ENCODE data around the gene SPATA2.
A peak's percentile ranks its signal among the peaks of the same experiment; 100 is the strongest.

Gene SPATA2

GRCh38 chr20:49915118-49915379 lies 280 bp downstream of the SPATA2 start:
- DNase-seq (ENCODE audit: low spot score): no peak
- H3K4ac ChIP-seq (ENCODE audit: low read length): no peak overlapping the region
- H2AFZ ChIP-seq (ENCODE audit: low read length): peak overlapping the region; percentile 100
- H3K4me2 ChIP-seq (ENCODE audit: insufficient read depth, low read length, poor library complexity, severe bottlenecking): peak overlapping the region; percentile 83
- peaks cover 9% of the 10 kb centered on the region for H3K79me1 ChIP-seq (ENCODE audit: low read depth, low read length)
- no peak overlapping the region for H3K14ac ChIP-seq (ENCODE audit: low read length)
- peaks cover 0 to 2% of the 10 kb centered on the region in 2 donors for H3K36me3 ChIP-seq (replicated peaks in 1 of 2; ENCODE audit: control insufficient read depth in 2 of 2, insufficient read depth in 2 of 2, low read length in 2 of 2)
- H2BK12ac ChIP-seq (ENCODE audit: low read length): no peak overlapping the region
- peak overlapping the region; percentile 22 for H3K23ac ChIP-seq (ENCODE audit: low read depth, low read length, poor library complexity)
- peak overlapping the region; percentile 86 to 93 for H3K4me3 ChIP-seq (ENCODE audit: low read length in 2 of 2)
- H2AK5ac ChIP-seq (ENCODE audit: low read depth, low read length): peak overlapping the region; percentile 41
- H2BK120ac ChIP-seq (ENCODE audit: low read depth, low read length): peak overlapping the region; percentile 82
- H3K18ac ChIP-seq (ENCODE audit: low read length): peak overlapping the region; percentile 89
- WGBS, 2 donors (ENCODE audit: extremely low coverage in 2 of 2, insufficient read length in 2 of 2, insufficient replicate concordance in 1 of 2): no CpG with 5 or more reads among the region's 23 CpGs
- H3K9ac ChIP-seq (ENCODE audit: low read depth, low read length, poor library complexity): peak overlapping the region; percentile 94
- no peak overlapping the region for H4K91ac ChIP-seq (ENCODE audit: low read depth, low read length, poor library complexity)
- no peaks in the 10 kb centered on the region for H3K27me3 ChIP-seq (ENCODE audit: control insufficient read depth in 3 of 3, insufficient read depth in 3 of 3, low read depth in 1 of 3, low read length in 3 of 3)
- peak overlapping the region; percentile 100 for H2BK5ac ChIP-seq (ENCODE audit: low read length)
- no peaks in the 10 kb centered on the region for H3K9me3 ChIP-seq (replicated peaks in 1 of 2; ENCODE audit: control insufficient read depth in 2 of 2, insufficient read depth in 1 of 2, low read depth in 1 of 2, low read length in 2 of 2)
- H3K27ac ChIP-seq (replicated peaks; ENCODE audit: low read length): no peak overlapping the region
- H2BK15ac ChIP-seq (ENCODE audit: low read length): no peak overlapping the region
- peaks cover 6 to 13% of the 10 kb centered on the region in 2 donors for H3K4me1 ChIP-seq (ENCODE audit: control insufficient read depth in 2 of 2, insufficient read depth in 1 of 2, low read depth in 1 of 2, low read length in 2 of 2)
- no peak overlapping the region for H4K8ac ChIP-seq (ENCODE audit: low read depth, low read length)

- peaks cover 0 to 2% of the 10 kb centered on the region in 2 donors for H3K36me3 ChIP-seq (replicated peaks in 1 of 2; ENCODE audit: control insufficient read depth in 2 of 2, insufficient read depth in 2 of 2, low read length in 2 of 2)
- DNase-seq (ENCODE audit: low spot score): no peak
These were observed 815 bp downstream of the SPATA2 start for GRCh38 chr20:49914310-49915117.

GRCh38 chr20:49913399-49914047 lies 1.8 kb downstream of the SPATA2 start:
- no peak overlapping the region for H4K8ac ChIP-seq (ENCODE audit: low read depth, low read length)
- H3K4me2 ChIP-seq (ENCODE audit: insufficient read depth, low read length, poor library complexity, severe bottlenecking): no peak overlapping the region
- H3K4me1 ChIP-seq (ENCODE audit: control insufficient read depth in 2 of 2, insufficient read depth in 1 of 2, low read depth in 1 of 2, low read length in 2 of 2): peaks cover 6 to 19% of the 10 kb centered on the region in 2 donors
- no CpG with 5 or more reads among the region's 16 CpGs for WGBS, 2 donors (ENCODE audit: extremely low coverage in 2 of 2, insufficient read length in 2 of 2, insufficient replicate concordance in 1 of 2)
- no peak overlapping the region for H3K9ac ChIP-seq (ENCODE audit: low read depth, low read length, poor library complexity)
- H2BK15ac ChIP-seq (ENCODE audit: low read length): no peak overlapping the region
- peak overlapping the region in 1 of 2 donors; percentile 86 for H3K4me3 ChIP-seq (ENCODE audit: low read length in 2 of 2)
- no peak overlapping the region for H3K23ac ChIP-seq (ENCODE audit: low read depth, low read length, poor library complexity)
- H3K27me3 ChIP-seq (ENCODE audit: control insufficient read depth in 3 of 3, insufficient read depth in 3 of 3, low read depth in 1 of 3, low read length in 3 of 3): no peaks in the 10 kb centered on the region
- H2BK120ac ChIP-seq (ENCODE audit: low read depth, low read length): no peak overlapping the region
- H2AFZ ChIP-seq (ENCODE audit: low read length): no peak overlapping the region
- H2BK5ac ChIP-seq (ENCODE audit: low read length): no peak overlapping the region
- H3K9me3 ChIP-seq (replicated peaks in 1 of 2; ENCODE audit: control insufficient read depth in 2 of 2, insufficient read depth in 1 of 2, low read depth in 1 of 2, low read length in 2 of 2): no peaks in the 10 kb centered on the region
- H2AK5ac ChIP-seq (ENCODE audit: low read depth, low read length): no peak overlapping the region
- no peak overlapping the region for H3K4ac ChIP-seq (ENCODE audit: low read length)
- no peak overlapping the region for H2BK12ac ChIP-seq (ENCODE audit: low read length)
- H3K79me1 ChIP-seq (ENCODE audit: low read depth, low read length): peaks cover 9% of the 10 kb centered on the region
- H3K14ac ChIP-seq (ENCODE audit: low read length): no peak overlapping the region
- no peak for DNase-seq (ENCODE audit: low spot score)
- H3K36me3 ChIP-seq (replicated peaks in 1 of 2; ENCODE audit: control insufficient read depth in 2 of 2, insufficient read depth in 2 of 2, low read length in 2 of 2): peaks cover 2 to 4% of the 10 kb centered on the region in 2 donors
- no peak overlapping the region for H4K91ac ChIP-seq (ENCODE audit: low read depth, low read length, poor library complexity)
- H3K18ac ChIP-seq (ENCODE audit: low read length): no peak overlapping the region
- no peak overlapping the region for H3K27ac ChIP-seq (replicated peaks; ENCODE audit: low read length)

More at GRCh38 chr20:49914310-49915117, 815 bp downstream of the SPATA2 start:
- Histone ChIP-seq H2BK120ac (ENCODE audit: low read depth, low read length) (no peak overlapping the region), H3K9ac (ENCODE audit: low read depth, low read length, poor library complexity) (peak overlapping the region; percentile 94), H2AK5ac (ENCODE audit: low read depth, low read length) (peak overlapping the region; percentile 41), H3K4ac (ENCODE audit: low read length) (no peak overlapping the region), H2BK12ac (ENCODE audit: low read length) (no peak overlapping the region), H2BK5ac (ENCODE audit: low read length) (peak overlapping the region; percentile 100), H3K79me1 (ENCODE audit: low read depth, low read length) (peaks cover 9% of the 10 kb centered on the region), H2AFZ (ENCODE audit: low read length) (peak overlapping the region; percentile 100), H2BK15ac (ENCODE audit: low read length) (no peak overlapping the region), H4K8ac (ENCODE audit: low read depth, low read length) (no peak overlapping the region), H3K23ac (ENCODE audit: low read depth, low read length, poor library complexity) (peak overlapping the region; percentile 22), H4K91ac (ENCODE audit: low read depth, low read length, poor library complexity) (no peak overlapping the region), H3K27ac (replicated peaks; ENCODE audit: low read length) (no peak overlapping the region), H3K14ac (ENCODE audit: low read length) (no peak overlapping the region), H3K4me3 (ENCODE audit: low read length in 2 of 2) (peak overlapping the region; percentile 86 to 93), H3K18ac (ENCODE audit: low read length) (peak overlapping the region; percentile 11), H3K4me2 (ENCODE audit: insufficient read depth, low read length, poor library complexity, severe bottlenecking) (peak overlapping the region; percentile 83), H3K9me3 (replicated peaks in 1 of 2; ENCODE audit: control insufficient read depth in 2 of 2, insufficient read depth in 1 of 2, low read depth in 1 of 2, low read length in 2 of 2) (no peaks in the 10 kb centered on the region), H3K27me3 (ENCODE audit: control insufficient read depth in 3 of 3, insufficient read depth in 3 of 3, low read depth in 1 of 3, low read length in 3 of 3) (no peaks in the 10 kb centered on the region), H3K4me1 (ENCODE audit: control insufficient read depth in 2 of 2, insufficient read depth in 1 of 2, low read depth in 1 of 2, low read length in 2 of 2) (peaks cover 6 to 18% of the 10 kb centered on the region in 2 donors)
- no CpG with 5 or more reads among the region's 19 CpGs for WGBS, 2 donors (ENCODE audit: extremely low coverage in 2 of 2, insufficient read length in 2 of 2, insufficient replicate concordance in 1 of 2)

DNA sequence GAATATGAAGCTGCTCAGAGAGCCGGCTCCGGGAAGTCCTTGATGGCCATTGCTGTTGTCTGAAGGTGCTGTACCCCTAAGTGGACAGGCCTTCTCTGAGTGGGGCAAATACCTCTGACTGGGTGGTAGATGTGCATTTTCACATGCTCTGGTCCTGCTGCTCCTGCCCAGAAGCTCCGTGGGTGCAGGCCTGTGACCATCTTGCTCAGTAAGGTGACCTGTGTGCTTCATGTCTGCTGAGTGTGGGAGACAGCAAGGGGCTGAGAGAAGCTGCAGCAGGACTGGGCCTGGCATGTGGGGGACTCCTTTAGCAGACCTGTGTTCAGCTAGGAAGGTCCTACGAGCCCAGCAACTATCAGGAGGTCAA lies 5.0 kb downstream of the SPATA2 start:
- Histone ChIP-seq H3K18ac (ENCODE audit: low read length) (no peak overlapping the region), H2BK12ac (ENCODE audit: low read length) (no peak overlapping the region), H2AK5ac (ENCODE audit: low read depth, low read length) (no peak overlapping the region), H3K4me2 (ENCODE audit: insufficient read depth, low read length, poor library complexity, severe bottlenecking) (no peak overlapping the region), H3K4me1 (ENCODE audit: control insufficient read depth in 2 of 2, insufficient read depth in 1 of 2, low read depth in 1 of 2, low read length in 2 of 2) (peaks cover 6 to 17% of the 10 kb centered on the region in 2 donors), H3K27ac (replicated peaks; ENCODE audit: low read length) (no peak overlapping the region), H3K4ac (ENCODE audit: low read length) (no peak overlapping the region), H3K4me3 (ENCODE audit: low read length in 2 of 2) (no peak overlapping the region), H3K36me3 (replicated peaks in 1 of 2; ENCODE audit: control insufficient read depth in 2 of 2, insufficient read depth in 2 of 2, low read length in 2 of 2) (peaks cover 17 to 32% of the 10 kb centered on the region in 2 donors), H4K91ac (ENCODE audit: low read depth, low read length, poor library complexity) (no peak overlapping the region), H3K14ac (ENCODE audit: low read length) (no peak overlapping the region), H2BK15ac (ENCODE audit: low read length) (no peak overlapping the region), H2BK120ac (ENCODE audit: low read depth, low read length) (no peak overlapping the region), H3K9me3 (replicated peaks in 1 of 2; ENCODE audit: control insufficient read depth in 2 of 2, insufficient read depth in 1 of 2, low read depth in 1 of 2, low read length in 2 of 2) (no peaks in the 10 kb centered on the region), H3K79me1 (ENCODE audit: low read depth, low read length) (peaks cover 16% of the 10 kb centered on the region), H3K27me3 (ENCODE audit: control insufficient read depth in 3 of 3, insufficient read depth in 3 of 3, low read depth in 1 of 3, low read length in 3 of 3) (no peaks in the 10 kb centered on the region), H2BK5ac (ENCODE audit: low read length) (no peak overlapping the region), H3K23ac (ENCODE audit: low read depth, low read length, poor library complexity) (no peak overlapping the region), H2AFZ (ENCODE audit: low read length) (no peak overlapping the region), H3K9ac (ENCODE audit: low read depth, low read length, poor library complexity) (peak overlapping the region; percentile 34), H4K8ac (ENCODE audit: low read depth, low read length) (no peak overlapping the region)
- WGBS, 2 donors (ENCODE audit: extremely low coverage in 2 of 2, insufficient read length in 2 of 2, insufficient replicate concordance in 1 of 2): no CpG with 5 or more reads among the region's 4 CpGs
- no peak for DNase-seq (ENCODE audit: low spot score)
